SIG-M5 (cell line): Measurements from ENCODE around the gene ATG9A.

Source experiments
- DNase-seq: peaks from one replicate; lab custom pipeline; 2025; lab: John Stamatoyannopoulos, UW

ATG9A gene

DNA sequence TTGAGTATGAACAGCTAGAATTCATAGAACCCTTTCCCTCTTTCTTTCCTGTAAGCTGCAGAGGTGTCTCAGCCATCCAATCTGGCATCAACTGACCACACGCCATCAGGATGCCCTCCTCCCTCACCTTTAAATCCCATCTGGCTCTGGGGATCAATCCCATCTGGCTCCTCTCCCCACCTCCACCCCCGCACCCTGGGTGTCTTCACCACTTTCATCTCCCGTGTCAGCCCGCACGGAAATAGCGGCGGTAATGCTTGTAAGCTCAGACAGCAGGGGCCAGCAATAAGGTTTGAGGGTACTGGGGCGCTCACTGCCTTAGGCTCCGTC, 23.1 kb upstream of the ATG9A start:
- DNase-seq: no peak

DNA sequence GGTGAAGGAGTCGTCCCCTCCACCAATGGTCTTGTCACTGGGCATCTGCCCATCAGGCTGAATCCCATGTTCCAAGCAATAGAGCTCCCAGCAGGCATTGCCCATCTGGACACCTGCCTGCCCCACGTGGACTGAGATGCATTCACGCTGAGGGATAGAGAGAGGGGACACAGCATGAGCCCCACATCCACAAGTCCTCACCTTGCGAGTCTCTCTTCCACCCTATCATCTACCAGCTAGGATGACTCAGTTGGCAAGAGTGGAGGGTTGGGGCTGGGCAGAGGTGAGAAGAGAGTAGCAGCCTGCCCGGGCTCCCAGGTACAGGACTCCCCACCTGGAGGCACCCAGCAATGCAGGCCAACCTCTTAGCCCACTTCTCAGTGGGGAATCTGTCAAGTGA, 22.6 kb upstream of the ATG9A start:
- DNase-seq: no peak

DNA sequence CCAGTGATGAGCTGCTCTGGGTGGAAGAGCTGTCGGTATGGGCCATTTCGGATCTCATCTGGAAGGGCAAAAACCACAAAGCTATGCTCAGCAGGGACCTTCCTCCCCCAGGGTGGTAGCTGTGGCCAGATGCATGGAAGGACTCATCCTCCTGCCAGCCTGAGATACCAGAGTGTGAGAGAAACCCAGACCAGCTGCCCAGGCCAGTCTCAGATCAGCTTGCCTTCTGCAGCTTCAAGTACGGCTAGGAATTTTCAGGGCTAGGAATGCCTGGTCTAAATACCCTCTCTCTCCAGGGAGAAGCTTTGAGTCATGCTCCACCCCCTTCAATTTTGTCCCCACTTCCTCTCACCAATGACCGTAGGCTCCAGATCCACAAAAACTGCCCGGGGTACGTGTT, 22.2 kb upstream of the ATG9A start:
- DNase-seq: no peak

DNA sequence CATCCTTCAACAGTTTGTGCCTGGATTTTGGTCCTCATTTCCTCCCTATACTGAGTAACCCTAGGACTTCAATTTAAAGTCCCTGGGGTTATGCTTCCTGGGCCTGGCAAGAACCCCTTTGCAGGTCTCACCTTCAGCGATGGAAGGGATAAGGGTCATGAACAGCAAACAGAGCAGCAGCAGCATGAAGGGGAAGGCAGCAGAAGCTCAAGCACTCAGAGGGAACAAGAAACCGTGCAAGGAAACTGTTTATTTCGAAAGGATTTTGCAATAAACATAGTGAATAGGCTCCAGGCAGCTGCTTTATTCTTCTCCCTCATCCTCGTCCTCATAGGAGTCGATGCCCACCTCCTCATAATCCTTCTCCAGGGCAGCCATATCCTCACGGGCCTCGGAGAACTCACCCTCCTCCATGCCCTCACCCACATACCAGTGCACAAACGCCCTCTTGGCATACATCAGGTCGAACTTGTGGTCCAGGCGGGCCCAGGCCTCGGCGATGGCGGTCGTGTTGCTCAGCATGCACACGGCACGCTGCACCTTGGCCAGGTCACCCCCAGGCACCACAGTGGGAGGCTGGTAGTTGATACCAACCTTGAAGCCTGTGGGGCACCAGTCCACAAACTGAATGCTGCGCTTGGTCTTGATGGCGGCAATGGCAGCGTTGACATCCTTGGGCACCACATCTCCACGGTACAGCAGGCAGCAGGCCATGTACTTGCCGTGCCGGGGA, 20.8 kb upstream of the ATG9A start:
- DNase-seq: no peak

DNA sequence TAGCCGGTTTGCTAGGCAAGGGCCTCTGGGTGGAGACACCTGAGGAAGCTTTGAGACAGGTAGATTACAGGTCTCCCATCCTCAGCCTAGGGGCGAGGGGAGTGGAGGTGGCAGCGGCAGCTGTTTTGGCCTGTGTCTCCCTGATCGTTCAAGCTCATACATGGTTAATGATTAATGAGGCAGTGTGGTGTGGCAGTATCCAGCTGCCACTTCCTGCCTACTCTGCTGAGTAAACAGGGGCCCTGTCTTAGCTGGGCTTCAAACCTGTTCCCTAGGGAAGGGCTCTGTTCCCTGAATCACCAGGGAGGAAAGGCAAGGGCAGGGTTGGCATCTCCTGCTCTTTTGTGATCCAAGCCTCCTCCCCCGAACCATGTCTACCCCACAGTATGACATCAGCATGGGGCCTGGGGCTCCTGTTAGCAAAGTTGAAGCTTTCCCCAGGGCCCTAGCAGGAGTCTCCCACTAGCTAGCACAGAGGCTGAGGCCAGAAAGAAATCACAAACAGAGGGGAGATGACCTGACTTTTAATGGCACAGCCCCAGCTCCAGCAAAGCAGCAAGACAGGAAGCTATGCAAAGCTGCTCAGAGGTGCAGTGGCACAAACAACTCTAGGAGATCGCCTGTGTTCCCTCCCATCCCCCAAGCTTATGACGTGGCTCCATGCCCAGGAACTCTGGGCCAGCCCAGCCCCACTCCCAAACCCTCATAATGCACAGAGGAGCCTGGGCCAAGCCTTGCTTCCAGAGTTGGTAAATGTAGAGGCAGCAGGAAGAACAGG, 20.0 kb upstream of the ATG9A start:
- no peak for DNase-seq

DNA sequence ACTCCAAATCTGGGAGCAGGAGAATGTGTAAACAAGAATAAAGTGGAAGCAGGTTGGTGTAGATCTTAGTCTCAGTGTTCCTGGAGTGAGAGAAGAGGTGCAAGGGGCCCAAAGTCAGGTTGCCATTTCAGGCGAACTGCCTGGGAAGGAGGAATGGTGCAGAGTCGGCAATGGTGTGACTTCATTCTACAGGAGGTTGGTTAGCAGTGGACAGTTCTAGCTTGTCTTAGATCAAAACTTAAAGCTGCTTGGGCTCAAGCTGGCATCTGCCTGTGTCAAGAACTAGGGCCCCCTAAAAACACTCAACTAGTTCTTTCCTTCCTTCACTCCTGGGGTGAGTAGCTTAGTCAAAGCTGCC, 19.4 kb upstream of the ATG9A start:
- DNase-seq: no peak

DNA sequence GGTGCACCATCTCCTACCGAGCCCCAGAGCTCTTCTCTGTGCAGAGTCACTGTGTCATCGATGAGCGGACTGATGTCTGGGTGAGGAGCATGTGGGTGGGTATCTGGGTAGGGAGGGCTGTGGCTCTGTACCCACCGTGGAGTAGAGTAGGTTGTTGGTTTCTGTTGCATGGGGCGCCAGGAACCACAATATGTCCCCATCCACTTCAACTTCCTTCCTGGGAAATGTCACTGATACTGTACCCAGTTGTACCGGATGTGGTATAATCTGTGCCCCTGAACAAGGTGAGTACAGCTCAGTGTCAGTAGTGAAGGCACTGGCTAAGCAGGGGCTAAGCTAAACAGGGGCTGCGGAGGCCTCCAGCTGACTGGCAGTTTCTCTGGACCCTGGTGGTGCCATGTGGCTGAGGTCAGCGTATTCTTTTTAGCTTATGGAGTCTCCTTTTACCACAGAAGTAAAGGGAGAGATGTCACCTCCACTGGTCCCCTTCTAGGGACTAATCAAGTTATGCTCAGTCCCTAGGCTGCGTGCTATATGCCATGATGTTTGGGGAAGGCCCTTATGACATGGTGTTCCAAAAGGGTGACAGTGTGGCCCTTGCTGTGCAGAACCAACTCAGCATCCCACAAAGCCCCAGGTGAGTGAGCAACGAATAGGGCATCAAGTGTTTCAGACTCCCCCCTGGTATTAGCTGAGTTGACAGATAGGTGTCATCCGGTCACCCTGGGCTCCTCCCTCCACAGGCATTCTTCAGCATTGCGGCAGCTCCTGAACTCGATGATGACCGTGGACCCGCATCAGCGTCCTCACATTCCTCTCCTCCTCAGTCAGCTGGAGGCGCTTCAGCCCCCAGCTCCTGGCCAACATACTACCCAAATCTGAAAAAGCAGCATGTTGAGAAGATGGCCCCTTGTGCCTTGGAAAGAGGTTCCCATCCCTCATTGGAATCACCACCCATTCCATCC, 18.5 kb upstream of the ATG9A start:
- DNase-seq: no peak

DNA sequence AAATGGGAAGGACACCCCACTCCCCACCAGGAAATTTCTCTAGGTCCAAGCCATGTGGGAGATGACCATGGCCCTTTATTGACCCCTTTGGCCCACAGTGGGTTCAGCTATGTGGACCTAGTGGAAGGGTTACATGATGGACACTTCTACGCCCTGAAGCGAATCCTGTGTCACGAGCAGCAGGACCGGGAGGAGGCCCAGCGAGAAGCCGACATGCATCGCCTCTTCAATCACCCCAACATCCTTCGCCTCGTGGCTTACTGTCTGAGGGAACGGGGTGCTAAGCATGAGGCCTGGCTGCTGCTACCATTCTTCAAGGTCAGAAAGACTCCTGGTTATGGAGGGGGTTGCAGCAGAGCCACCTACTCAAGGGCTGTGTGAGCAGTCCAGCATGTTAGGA, 17.1 kb upstream of the ATG9A start:
- DNase-seq: no peak

DNA sequence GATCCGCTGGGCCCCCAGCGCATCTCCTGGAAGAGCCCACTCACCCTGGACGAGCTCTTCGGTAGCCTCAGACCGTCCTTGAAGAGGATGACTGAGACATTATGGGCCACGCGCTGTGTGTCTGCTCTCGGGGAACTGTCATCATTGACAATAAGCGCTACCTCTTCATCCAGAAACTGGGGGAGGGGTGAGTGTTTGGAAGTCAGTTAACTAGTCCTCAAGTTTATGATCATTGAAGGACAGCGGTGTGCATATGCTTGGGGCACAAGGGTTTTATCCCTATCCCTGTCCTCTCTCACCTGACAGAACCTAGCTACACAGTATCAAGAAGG, 16.4 kb upstream of the ATG9A start:
- no peak for DNase-seq

DNA sequence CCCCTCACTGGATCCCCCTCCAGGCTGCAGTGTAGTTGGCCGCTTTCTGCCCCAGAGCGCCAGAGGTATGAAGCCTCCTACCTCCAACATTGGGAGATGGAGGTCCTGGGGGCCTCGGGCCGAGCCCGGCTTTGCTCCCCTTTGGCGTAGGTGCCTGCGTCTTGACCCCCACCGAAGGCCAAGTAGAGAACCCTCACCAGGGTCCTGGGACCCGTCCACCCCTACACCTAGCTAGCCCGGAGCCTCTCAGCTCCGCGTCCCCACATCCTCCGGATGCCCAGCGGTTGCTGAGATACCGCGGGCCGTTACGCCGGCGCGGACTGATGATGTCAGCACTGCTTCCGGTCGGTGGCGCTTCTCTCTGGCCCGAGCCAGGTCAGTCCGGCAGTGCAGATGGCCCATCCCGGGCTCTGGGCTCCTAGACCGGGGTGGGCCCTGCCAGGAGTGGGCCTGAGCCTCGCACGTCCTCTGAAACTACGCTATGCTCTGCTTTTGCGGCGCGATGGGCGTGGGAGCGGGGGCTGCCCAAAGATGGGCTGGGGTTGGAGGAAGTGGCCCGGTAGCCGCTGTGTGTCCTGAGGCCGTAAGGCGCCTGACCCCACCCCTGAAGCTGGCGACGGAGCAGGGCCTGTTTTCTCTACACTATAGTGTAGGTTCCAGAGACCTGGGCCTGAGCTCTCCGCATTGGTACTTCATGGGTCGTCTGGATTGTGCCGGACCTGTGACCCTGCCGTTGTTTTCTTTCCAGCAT, 15.9 kb upstream of the ATG9A start, which contains the start of the genes GLB1L and STK16:
Gene GLB1L, minus strand, starts transcription at position 297 of the 751 bp plus-strand sequence. CDS start 1,871 bp downstream, outside the sequence.
Gene STK16, plus strand, starts transcription at position 332 of the 751 bp plus-strand sequence. CDS start 521 bp downstream, outside the sequence.
- no peak for DNase-seq

DNA sequence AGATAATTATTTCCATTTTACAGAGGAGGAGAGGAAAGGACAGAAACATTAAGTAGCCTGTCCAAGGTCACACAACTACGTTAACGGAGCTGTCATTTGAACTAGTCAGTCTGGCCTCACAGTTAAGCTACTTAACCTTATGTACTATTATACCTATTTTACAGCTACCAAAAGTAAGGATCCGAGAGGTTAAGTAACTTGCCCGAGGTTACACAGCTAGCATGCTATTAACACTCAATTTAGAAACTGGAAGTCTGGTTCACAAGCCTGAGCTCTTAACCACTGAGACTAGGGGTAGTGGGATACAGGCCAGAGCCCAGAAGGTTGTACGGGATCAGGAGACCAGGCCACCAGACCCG, 15.3 kb upstream of the ATG9A start:
- no peak for DNase-seq

DNA sequence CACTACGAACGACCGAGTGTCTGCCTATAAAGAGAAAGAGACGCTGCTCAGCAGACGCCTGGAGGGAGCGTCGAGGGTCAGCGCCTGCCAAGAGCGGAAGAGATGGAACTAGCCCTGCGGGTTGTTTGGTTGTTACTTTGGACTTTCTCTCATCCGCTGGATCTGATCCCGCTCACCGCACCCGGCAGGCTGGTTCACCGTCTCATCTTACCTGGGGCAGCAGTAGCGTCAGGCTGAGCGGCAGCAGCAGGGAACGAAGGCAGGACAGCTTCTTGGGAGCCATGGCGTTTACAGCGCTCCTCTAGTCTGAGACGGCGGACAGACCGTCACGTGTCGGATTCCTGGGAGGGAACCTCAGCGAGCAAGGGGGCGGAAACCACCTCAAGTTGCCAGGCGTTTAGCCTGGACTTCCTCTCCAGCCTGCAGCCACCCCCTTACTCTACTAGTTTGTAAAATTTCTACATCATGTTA, 13.9 kb upstream of the ATG9A start:
- no peak for DNase-seq

DNA sequence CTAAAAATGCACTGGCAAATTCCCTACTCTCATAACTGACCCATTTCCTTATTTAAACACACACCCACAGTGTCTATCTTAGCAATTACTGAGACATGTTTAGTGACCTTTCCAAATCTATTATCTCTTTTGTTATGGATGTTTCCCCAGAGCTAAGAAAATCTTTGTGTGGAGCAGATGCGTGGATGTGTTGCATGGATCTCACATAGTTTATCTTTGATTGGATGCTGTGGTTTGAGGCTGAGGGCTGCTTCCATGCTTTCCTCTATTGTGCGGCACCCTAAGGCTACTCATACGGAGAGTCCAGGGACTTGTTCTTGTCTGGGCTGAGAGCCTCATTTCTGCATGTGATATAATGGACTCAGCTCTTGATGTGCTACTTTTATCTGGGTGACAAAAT, 4.9 kb upstream of the ATG9A start:
- no peak for DNase-seq

DNA sequence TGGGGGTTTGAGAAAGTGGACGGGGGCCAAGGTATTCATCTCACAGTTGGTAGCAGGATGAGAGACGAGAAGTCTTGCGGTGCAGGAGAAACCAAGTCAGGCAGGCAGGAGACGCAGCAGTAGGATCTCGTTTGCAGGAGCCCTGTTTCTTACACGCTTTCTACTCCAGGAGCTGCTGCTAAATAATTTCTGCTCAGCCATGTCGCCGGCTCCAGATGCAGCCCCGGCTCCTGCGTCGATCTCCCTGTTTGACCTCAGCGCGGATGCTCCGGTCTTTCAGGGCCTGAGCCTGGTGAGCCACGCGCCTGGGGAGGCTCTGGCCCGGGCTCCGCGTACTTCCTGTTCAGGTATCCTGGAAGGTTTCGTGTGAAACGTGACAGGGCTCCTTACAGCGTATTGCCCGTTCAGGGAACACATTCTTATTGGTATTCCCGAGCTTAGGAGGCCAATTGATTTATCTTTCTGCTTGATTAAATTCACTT, 664 bp upstream of the ATG9A start:
- DNase-seq: no peak

DNA sequence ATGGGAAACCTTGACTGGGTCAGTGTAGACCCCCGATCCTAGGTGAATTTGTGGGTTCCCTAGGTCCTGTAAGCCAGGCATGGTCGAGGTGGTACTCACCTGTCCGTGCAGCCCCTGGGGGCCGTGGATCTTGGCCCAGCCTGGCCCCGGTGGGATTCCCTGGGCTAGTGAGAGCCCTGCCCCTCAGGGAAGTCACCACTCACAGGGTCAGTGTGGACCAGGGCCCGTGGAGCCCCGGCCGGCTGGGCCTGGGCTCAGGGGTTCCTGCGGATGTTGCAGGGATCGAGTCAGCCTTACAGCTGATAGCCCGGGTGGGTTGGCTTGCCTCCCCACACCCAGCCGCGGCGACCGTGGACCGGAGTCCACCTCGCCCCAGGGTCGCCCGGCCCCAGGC, 528 bp downstream of the ATG9A start:
- no peak for DNase-seq

DNA sequence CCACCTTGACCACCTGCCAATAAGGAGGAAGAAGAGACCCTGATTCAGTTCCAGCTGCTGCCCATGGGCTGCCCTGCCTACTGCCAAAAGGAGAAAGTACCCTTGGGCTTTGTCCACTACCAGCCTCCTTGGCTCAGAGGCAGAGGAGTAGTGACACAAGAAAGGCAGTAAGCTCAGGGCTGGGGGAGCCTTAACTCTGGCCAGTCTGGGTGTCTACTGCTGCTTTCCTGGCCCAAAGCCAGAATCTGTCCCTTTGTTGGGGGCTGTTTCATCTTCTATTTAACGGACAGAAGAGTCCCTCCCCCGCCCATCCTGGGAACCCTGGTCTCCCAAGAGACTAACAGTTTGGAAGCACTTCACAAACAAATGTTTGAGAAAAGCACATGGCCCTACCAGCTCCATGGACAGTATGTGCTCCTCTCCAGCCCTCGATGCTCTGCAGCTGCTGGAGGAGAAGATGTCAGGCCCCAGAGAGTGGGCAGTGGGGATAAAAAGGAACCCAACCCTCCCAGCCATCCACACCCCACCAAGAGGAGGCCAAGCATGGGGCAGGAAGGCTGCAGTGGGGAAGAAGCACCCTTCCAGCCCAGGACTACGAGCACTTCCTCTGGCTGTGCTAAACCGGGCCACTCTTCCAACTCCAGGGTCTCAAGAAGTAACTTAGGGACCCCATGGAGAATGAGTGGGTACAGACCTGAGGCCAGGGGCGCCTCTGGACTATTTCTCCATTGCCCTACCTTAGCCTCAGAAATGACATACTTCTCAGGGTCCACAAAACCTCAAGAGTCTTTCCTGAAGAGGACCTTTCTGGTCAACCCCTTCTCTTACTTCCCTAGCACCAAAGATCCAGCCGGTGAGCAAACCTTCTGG, 1.2 kb downstream of the ATG9A start:
- DNase-seq: no peak

DNA sequence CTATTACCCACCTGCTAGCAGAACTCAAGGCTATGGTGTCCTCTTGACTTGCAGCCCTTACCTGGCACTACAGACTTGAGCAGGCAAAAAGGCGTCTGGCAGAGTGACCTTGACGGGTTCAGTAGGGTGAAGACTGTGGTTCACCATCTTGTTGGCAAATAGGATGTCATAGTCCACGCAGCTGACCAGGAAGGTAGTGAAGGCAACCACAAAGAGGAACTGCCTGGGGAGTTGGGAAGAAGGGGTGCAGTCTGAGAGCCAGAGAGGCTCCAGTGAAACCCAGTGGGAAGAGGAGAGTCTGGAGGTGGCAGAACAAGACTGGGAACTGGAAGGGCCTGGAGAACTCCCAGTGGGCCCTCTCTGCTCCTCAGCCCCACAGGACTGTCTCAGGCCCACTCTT, 4.1 kb downstream of the ATG9A start:
- no peak for DNase-seq

DNA sequence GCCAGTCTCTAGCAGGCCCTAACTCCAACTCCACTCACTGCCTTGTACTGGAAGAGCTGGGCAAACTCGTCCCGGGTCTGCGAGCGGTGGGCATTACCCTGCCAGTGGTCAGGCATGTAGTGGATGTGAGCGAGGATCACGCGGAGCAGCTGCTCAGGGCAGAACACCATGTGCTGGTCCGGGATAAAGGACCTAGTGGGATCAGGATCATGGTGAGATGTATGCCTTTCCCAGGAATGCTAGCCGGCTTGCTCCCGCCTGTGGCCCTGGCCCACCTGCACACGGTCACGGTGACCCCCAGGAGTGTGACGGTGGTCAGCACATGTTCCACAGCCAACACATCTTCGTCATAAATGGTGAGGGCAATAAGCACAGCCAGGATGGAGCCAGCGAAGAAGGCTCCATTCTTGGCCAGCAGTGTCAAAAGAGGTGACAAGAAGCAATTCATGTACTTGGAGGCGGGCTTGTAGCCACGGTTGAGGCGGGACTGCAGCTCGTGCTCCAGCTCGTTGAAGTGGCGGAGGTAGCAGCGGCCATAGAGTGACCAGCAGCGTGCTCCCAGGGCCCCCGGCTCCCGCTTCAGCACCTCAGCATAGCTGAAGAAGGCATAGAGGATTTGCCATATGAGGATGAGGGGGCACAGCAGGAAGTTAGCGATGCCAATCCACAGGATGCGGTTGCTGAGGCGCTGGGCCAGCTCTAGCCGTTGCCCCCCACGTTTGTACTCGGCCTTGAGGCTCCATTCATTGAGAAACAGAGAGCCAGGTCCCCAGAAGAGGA, 5.4 kb downstream of the ATG9A start:
- DNase-seq: no peak

DNA sequence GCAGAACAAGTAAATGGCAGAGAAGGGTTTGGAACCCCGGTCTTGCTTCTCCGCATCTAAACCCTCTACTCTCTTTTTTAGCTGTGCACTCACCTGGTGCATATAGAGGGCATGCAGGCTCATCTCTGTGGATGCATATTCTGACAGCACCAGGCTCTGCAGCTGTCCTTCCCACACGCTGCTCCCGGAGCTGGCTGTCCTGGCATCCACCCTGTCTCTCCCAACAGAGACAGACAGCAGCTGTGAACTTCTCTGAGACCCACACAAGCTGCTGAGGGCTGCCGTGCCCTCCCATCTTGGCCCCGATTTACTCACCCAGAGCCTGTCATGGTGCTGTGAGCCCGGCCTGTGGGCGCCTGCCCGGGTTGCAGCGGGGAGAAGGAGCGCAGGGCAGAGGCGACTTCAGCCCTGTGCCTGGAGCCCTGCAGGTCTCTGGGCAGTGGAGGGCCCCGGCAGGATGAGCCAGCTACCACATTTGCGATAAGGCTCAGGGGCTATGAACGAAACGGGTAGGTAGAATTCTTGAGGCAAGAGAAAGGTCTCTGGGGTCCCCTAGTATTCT, 7.4 kb downstream of the ATG9A start:
- no peak for DNase-seq
